OCI-LY1 (cell line): Measurements from ENCODE around the gene ZBTB32.

ENCODE experiments used
- H2AFZ ChIP-seq: fragments of 200-600 bp; sonication (generic), shearing (Covaris generic); 2 replicates; pipeline ENCODE4 v1.6.0; 2014; ENCODE audit warnings: antibody characterized with exemption, mild to moderate bottlenecking, low read length
- H3F3A ChIP-seq: fragments of 200-600 bp; sonication (generic), shearing (Covaris generic); 2 replicates; pipeline ENCODE4 v1.6.0; 2014; ENCODE audit warnings: mild to moderate bottlenecking, antibody characterized with exemption, low read length, moderate library complexity; ENCODE audit not compliant: insufficient read depth
- H3K27ac ChIP-seq: fragments of 200-600 bp; sonication (generic); 2 replicates; pipeline ENCODE4 v1.5.1; 2014; ENCODE audit warnings: low read length, mixed run types, mild to moderate bottlenecking, low read depth; ENCODE audit not compliant: poor library complexity, severe bottlenecking
- H3K27me3 ChIP-seq: fragments of 200-600 bp; sonication (generic); 2 replicates; pipeline ENCODE4 v1.6.0; 2014; ENCODE audit warnings: antibody characterized with exemption, mild to moderate bottlenecking, low read length, moderate library complexity; ENCODE audit not compliant: insufficient read depth
- H3K36me3 ChIP-seq: fragments of 200-600 bp; sonication (generic); 2 replicates; pipeline ENCODE4 v1.6.1; 2014; ENCODE audit warnings: mild to moderate bottlenecking, antibody characterized with exemption, low read length, moderate library complexity, mixed read lengths; ENCODE audit not compliant: insufficient read depth
- H3K4me1 ChIP-seq: fragments of 200-600 bp; sonication (generic); 2 replicates; pipeline ENCODE4 v1.5.1; 2014; ENCODE audit warnings: mild to moderate bottlenecking, low read length, moderate library complexity; ENCODE audit not compliant: insufficient read depth, severe bottlenecking
- H3K4me2 ChIP-seq: fragments of 200-600 bp; sonication (generic), shearing (Covaris generic); 2 replicates; pipeline ENCODE4 v1.6.1; 2014; ENCODE audit warnings: low read length
- H3K4me3 ChIP-seq: fragments of 200-600 bp; sonication (generic); 2 replicates; pipeline ENCODE4 v1.5.1; 2014; ENCODE audit warnings: low read length, low read depth, mild to moderate bottlenecking, mixed read lengths; ENCODE audit not compliant: poor library complexity, severe bottlenecking
- H3K79me2 ChIP-seq: fragments of 200-600 bp; shearing (Covaris generic); 2 replicates; pipeline ENCODE4 v1.6.1; 2016; ENCODE audit warnings: mixed run types, low read length, mixed read lengths; ENCODE audit not compliant: insufficient read depth
- H3K9ac ChIP-seq: fragments of 200-600 bp; sonication (generic), shearing (Covaris generic); 2 replicates; pipeline ENCODE4 v1.6.1; 2014; ENCODE audit warnings: mild to moderate bottlenecking, low read length, mixed read lengths
- H3K9me2 ChIP-seq: fragments of 200-600 bp; sonication (generic), shearing (Covaris generic); 2 replicates; pipeline ENCODE4 v1.6.1; 2014; ENCODE audit warnings: low read depth, mild to moderate bottlenecking, low read length, mixed read lengths
- H3K9me3 ChIP-seq: fragments of 200-600 bp; shearing (Covaris generic); 2 replicates; pipeline ENCODE4 v1.6.1; 2014; ENCODE audit warnings: low read length, mixed read lengths
- H4K20me1 ChIP-seq: fragments of 200-600 bp; sonication (generic), shearing (Covaris generic); 2 replicates; pipeline ENCODE4 v1.6.0; 2016; ENCODE audit warnings: mild to moderate bottlenecking, low read length; ENCODE audit not compliant: insufficient read depth
- EZH2 ChIP-seq: fragments of 200-600 bp; sonication (generic), shearing (Covaris generic); IDR thresholded peaks from 2 replicates; pipeline ENCODE4 v1.8.0; 2017; ENCODE audit warnings: borderline replicate concordance, mixed run types, mild to moderate bottlenecking, antibody characterized with exemption, low read length, moderate library complexity, mixed read lengths
- TF ChIP-seq, protein P1 (sequence below): fragments of 200-600 bp; sonication (generic), shearing (Covaris generic); IDR thresholded peaks from 2 replicates; pipeline ENCODE4 v1.5.1; 2017; ENCODE audit warnings: mild to moderate bottlenecking, antibody characterized with exemption, low read length, moderate library complexity, mixed read lengths

ZBTB32 gene

GRCh38 chr19:35736913-35737886 is 32.8 kb downstream of the ZBTB32 start:
- TF ChIP-seq EZH2, result no peak
- TF ChIP-seq, protein P1, sequence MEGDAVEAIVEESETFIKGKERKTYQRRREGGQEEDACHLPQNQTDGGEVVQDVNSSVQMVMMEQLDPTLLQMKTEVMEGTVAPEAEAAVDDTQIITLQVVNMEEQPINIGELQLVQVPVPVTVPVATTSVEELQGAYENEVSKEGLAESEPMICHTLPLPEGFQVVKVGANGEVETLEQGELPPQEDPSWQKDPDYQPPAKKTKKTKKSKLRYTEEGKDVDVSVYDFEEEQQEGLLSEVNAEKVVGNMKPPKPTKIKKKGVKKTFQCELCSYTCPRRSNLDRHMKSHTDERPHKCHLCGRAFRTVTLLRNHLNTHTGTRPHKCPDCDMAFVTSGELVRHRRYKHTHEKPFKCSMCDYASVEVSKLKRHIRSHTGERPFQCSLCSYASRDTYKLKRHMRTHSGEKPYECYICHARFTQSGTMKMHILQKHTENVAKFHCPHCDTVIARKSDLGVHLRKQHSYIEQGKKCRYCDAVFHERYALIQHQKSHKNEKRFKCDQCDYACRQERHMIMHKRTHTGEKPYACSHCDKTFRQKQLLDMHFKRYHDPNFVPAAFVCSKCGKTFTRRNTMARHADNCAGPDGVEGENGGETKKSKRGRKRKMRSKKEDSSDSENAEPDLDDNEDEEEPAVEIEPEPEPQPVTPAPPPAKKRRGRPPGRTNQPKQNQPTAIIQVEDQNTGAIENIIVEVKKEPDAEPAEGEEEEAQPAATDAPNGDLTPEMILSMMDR, result peak; percentile 21; the same call in 1 of the 2 replicates
- no peak overlapping the region for H3K4me2 ChIP-seq
- peaks cover 62% of the 10 kb centered on the region for H3K36me3 ChIP-seq
- no peaks in the 10 kb centered on the region for H3K79me2 ChIP-seq
- peaks cover 22% of the 10 kb centered on the region for H3K4me1 ChIP-seq
- H3K9me2 ChIP-seq, result no peaks in the 10 kb centered on the region
- H3K27ac ChIP-seq, result no peak overlapping the region
- no peak overlapping the region for H3K9ac ChIP-seq
- H3K9me3 ChIP-seq, result no peaks in the 10 kb centered on the region
- no peak overlapping the region for H2AFZ ChIP-seq
- no peak overlapping the region for H3K4me3 ChIP-seq
- no peaks in the 10 kb centered on the region for H4K20me1 ChIP-seq
- H3F3A ChIP-seq, result no peaks in the 10 kb centered on the region
- H3K27me3 ChIP-seq, result no peaks in the 10 kb centered on the region

DNA sequence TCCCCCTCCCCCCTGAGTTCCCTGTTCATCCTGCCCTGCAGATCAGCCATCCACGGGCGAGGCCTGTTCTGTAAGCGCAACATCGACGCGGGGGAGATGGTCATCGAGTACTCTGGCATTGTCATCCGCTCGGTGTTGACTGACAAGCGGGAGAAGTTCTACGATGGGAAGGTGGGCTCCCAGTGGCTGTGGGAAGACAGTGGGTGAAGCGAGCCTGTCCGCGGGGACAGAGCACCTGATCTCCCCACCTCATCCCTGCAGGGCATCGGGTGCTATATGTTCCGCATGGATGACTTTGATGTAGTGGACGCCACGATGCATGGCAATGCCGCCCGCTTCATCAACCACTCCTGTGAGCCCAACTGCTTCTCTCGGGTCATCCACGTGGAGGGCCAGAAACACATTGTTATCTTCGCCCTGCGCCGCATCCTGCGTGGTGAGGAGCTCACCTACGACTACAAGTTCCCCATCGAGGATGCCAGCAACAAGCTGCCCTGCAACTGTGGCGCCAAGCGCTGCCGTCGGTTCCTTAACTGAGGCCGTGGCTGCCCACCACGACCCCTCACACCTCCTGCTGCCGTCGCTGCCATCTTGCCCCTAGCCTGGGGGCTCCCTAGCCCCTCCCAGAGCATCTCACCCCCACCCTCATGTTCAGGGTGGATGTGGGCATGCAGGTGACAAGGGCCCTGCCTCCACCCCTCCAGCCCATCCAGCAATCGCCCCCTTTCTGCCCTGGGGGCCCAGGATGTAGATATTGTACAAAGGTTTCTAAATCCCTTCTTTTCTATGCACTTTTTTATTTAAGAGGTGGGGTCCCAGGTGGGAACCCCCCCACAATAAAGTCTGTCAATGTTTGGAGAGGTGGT is 33.9 kb downstream of the ZBTB32 start:
- H3F3A ChIP-seq, result no peaks in the 10 kb centered on the region
- H2AFZ ChIP-seq, result no peak overlapping the region
- H3K36me3 ChIP-seq, result peaks cover 55% of the 10 kb centered on the region
- H3K9ac ChIP-seq, result no peak overlapping the region
- no peaks in the 10 kb centered on the region for H3K9me2 ChIP-seq
- H4K20me1 ChIP-seq, result no peaks in the 10 kb centered on the region
- no peaks in the 10 kb centered on the region for H3K27me3 ChIP-seq
- TF ChIP-seq, protein P1, result no peak
- TF ChIP-seq EZH2, result no peak
- H3K4me1 ChIP-seq, result peaks cover 33% of the 10 kb centered on the region
- H3K27ac ChIP-seq, result no peak overlapping the region
- no peaks in the 10 kb centered on the region for H3K79me2 ChIP-seq
- no peak overlapping the region for H3K4me2 ChIP-seq
- H3K4me3 ChIP-seq, result no peak overlapping the region
- H3K9me3 ChIP-seq, result no peaks in the 10 kb centered on the region

- Histone ChIP-seq H3K27me3 (no peaks in the 10 kb centered on the region), H4K20me1 (no peaks in the 10 kb centered on the region), H3K4me1 (peaks cover 39% of the 10 kb centered on the region), H3K9me2 (no peaks in the 10 kb centered on the region), H3K9ac (no peak overlapping the region), H3K4me3 (no peak overlapping the region), H3K4me2 (no peak overlapping the region), H3K79me2 (no peaks in the 10 kb centered on the region), H3K36me3 (peaks cover 49% of the 10 kb centered on the region), H3F3A (no peaks in the 10 kb centered on the region), H3K9me3 (no peaks in the 10 kb centered on the region), H2AFZ (no peak overlapping the region), H3K27ac (no peak overlapping the region)
- TF ChIP-seq, protein P1, result no peak
- TF ChIP-seq EZH2, result no peak
Observed at GRCh38 chr19:35738887-35739229, 34.5 kb downstream of the ZBTB32 start.
